HEK293 (cell line): ENCODE data around the gene TTC4.

Source experiments
- CTCF ChIA-PET: fragments of 350-600 bp; formaldehyde crosslinking; extraction: SDS; loops from one replicate; lab custom pipeline; 2021; ENCODE audit warnings: antibody characterized with exemption; lab: Yijun Ruan, JAX
- POLR2A ChIA-PET: fragments of 300-600 bp; formaldehyde crosslinking; extraction: SDS; loops from one replicate; lab custom pipeline; 2020; ENCODE audit warnings: antibody characterized with exemption, inconsistent platforms; lab: Yijun Ruan, JAX
- H3K27ac ChIP-seq: fragments of 200-500 bp; sonication (Bioruptor generic); 2 replicates; pipeline ENCODE4 v1.5.1; 2014; ENCODE audit warnings: low read depth, low read length, control low read depth, inconsistent platforms; ENCODE audit errors: extremely low read depth
- H3K36me3 ChIP-seq, 2 experiments: fragments of 200-500 bp in 1 of 2; sonication (Bioruptor generic) in 1 of 2; 1 replicate in 1 of 2; 2 replicates in 1 of 2; pipeline ENCODE4 v1.5.1; 2014 to 2017; ENCODE audit warnings: inconsistent platforms in 2 of 2, low read length in 2 of 2; ENCODE audit not compliant: control insufficient read depth in 2 of 2, insufficient read depth in 1 of 2
- H3K4me1 ChIP-seq: fragments of 200-500 bp; sonication (Bioruptor generic); 2 replicates; pipeline ENCODE4 v1.5.1; 2014; ENCODE audit warnings: mild to moderate bottlenecking, low read length, inconsistent platforms; ENCODE audit not compliant: control insufficient read depth, insufficient read depth
- H3K4me3 ChIP-seq: 2 replicates; pipeline ENCODE4 v1.5.1; 2011; ENCODE audit warnings: low read depth, mild to moderate bottlenecking, control low read depth, low read length, moderate library complexity
- H3K9me3 ChIP-seq: fragments of 200-500 bp; sonication (Bioruptor generic); 2 replicates; pipeline ENCODE4 v1.5.1; 2014; ENCODE audit warnings: low read depth, low read length, inconsistent platforms; ENCODE audit not compliant: control insufficient read depth, insufficient read depth
- KLF16 ChIP-seq: fragments of 450-650 bp; formaldehyde crosslinking; IDR thresholded peaks from 2 replicates; pipeline ENCODE4 v1.5.1; 2017; ENCODE audit warnings: missing biosample characterization, missing genetic modification characterization
- OSR2 ChIP-seq: fragments of 450-650 bp; formaldehyde crosslinking; IDR thresholded peaks from 2 replicates; pipeline ENCODE4 v1.5.1; 2016; ENCODE audit warnings: missing biosample characterization, missing genetic modification characterization
- RBAK ChIP-seq: fragments of 450-650 bp; formaldehyde crosslinking; IDR thresholded peaks from 2 replicates; pipeline ENCODE4 v1.5.1; 2016; ENCODE audit warnings: missing biosample characterization, missing genetic modification characterization
- ZBTB6 ChIP-seq: fragments of 450-650 bp; formaldehyde crosslinking; IDR thresholded peaks from 2 replicates; pipeline ENCODE4 v1.5.1; 2017; ENCODE audit warnings: missing biosample characterization, missing genetic modification characterization
- ZNF140 ChIP-seq: fragments of 450-650 bp; formaldehyde crosslinking; IDR thresholded peaks from 2 replicates; pipeline ENCODE4 v1.5.1; 2016; ENCODE audit warnings: missing biosample characterization, missing genetic modification characterization
- ZNF169 ChIP-seq: fragments of 450-650 bp; formaldehyde crosslinking; IDR thresholded peaks from 2 replicates; pipeline ENCODE4 v1.5.1; 2016; ENCODE audit warnings: missing biosample characterization, missing genetic modification characterization
- ZNF184 ChIP-seq: fragments of 450-650 bp; IDR thresholded peaks from 2 replicates; pipeline ENCODE4 v1.5.1; 2018; ENCODE audit warnings: missing biosample characterization, mild to moderate bottlenecking, missing genetic modification characterization
- ZNF202 ChIP-seq: fragments of 450-650 bp; formaldehyde crosslinking; IDR thresholded peaks from 2 replicates; pipeline ENCODE4 v1.5.1; 2016; ENCODE audit warnings: missing biosample characterization, missing genetic modification characterization, borderline replicate concordance
- ZNF24 ChIP-seq: fragments of 450-650 bp; formaldehyde crosslinking; IDR thresholded peaks from 2 replicates; pipeline ENCODE4 v1.5.1; 2016; ENCODE audit warnings: missing biosample characterization, missing genetic modification characterization
- ZNF280C ChIP-seq: fragments of 450-650 bp; formaldehyde crosslinking; IDR thresholded peaks from 2 replicates; pipeline ENCODE4 v1.5.1; 2016; ENCODE audit warnings: missing biosample characterization, missing genetic modification characterization
- ZNF335 ChIP-seq: fragments of 450-650 bp; formaldehyde crosslinking; conservative IDR thresholded peaks from 2 replicates; pipeline ENCODE4 v1.5.1; 2016; ENCODE audit warnings: missing biosample characterization, missing genetic modification characterization
- ZNF350 ChIP-seq: fragments of 450-650 bp; formaldehyde crosslinking; IDR thresholded peaks from 2 replicates; pipeline ENCODE4 v1.5.0; 2017; ENCODE audit warnings: missing biosample characterization, mild to moderate bottlenecking, missing genetic modification characterization
- ZNF391 ChIP-seq: fragments of 450-650 bp; formaldehyde crosslinking; IDR thresholded peaks from 2 replicates; pipeline ENCODE4 v1.5.1; 2016; ENCODE audit warnings: low read depth, missing biosample characterization, missing genetic modification characterization, borderline replicate concordance
- ZNF513 ChIP-seq: fragments of 450-650 bp; IDR thresholded peaks from 2 replicates; pipeline ENCODE4 v1.5.1; 2018; ENCODE audit warnings: missing biosample characterization, missing genetic modification characterization
- ZNF639 ChIP-seq: fragments of 450-650 bp; formaldehyde crosslinking; IDR thresholded peaks from 2 replicates; pipeline ENCODE4 v1.5.1; 2016; ENCODE audit warnings: missing biosample characterization, missing genetic modification characterization
- ZNF776 ChIP-seq: fragments of 450-650 bp; formaldehyde crosslinking; IDR thresholded peaks from 2 replicates; pipeline ENCODE4 v1.5.0; 2017; ENCODE audit warnings: missing biosample characterization, missing genetic modification characterization, borderline replicate concordance
- ZNF777 ChIP-seq: fragments of 450-650 bp; formaldehyde crosslinking; IDR thresholded peaks from 2 replicates; pipeline ENCODE4 v1.5.1; 2017; ENCODE audit warnings: missing biosample characterization, missing genetic modification characterization, borderline replicate concordance
- ZSCAN18 ChIP-seq: fragments of 450-650 bp; formaldehyde crosslinking; IDR thresholded peaks from 2 replicates; pipeline ENCODE4 v1.5.1; 2016; ENCODE audit warnings: missing biosample characterization, missing genetic modification characterization
- ZSCAN30 ChIP-seq: fragments of 450-650 bp; IDR thresholded peaks from 2 replicates; pipeline ENCODE4 v1.5.1; 2018; ENCODE audit warnings: missing biosample characterization, mild to moderate bottlenecking, missing genetic modification characterization, moderate library complexity
- ZSCAN5A ChIP-seq: fragments of 450-650 bp; formaldehyde crosslinking; IDR thresholded peaks from 2 replicates; pipeline ENCODE4 v1.5.1; 2016; ENCODE audit warnings: missing biosample characterization, missing genetic modification characterization

The TTC4 gene

GRCh38 chr1:54742282-54742681 is 26.6 kb downstream of the TTC4 start:
- no peak overlapping the region for H3K27ac ChIP-seq

More at GRCh38 chr1:54742282-54742681, 26.6 kb downstream of the TTC4 start:
- ChIA-PET CTCF (interaction anchor here (0.7 kb wide), 1 partner anchor 247 kb away, joined by 3 read pairs; no protein-coding TSS in a partner anchor), POLR2A (no interaction called here)
- H3K9me3 ChIP-seq: no peaks in the 10 kb centered on the region
- H3K4me3 ChIP-seq: no peak overlapping the region
- H3K36me3 ChIP-seq: peaks cover 16 to 72% of the 10 kb centered on the region in 2 experiments
- H3K4me1 ChIP-seq: no peaks in the 10 kb centered on the region
- TF ChIP-seq ZNF280C (tag by site-specific recombination) (no peak), ZNF513 (tag by site-specific recombination) (no peak), ZBTB6 (no peak), ZNF350 (tag by site-specific recombination) (no peak), ZNF639 (tag by site-specific recombination) (no peak), ZNF202 (tag by site-specific recombination) (no peak), ZSCAN5A (no peak), ZSCAN18 (tag by site-specific recombination) (no peak), KLF16 (tag by site-specific recombination) (no peak), ZNF169 (tag by site-specific recombination) (no peak), ZNF335 (tag by site-specific recombination) (no peak), ZNF184 (no peak), OSR2 (tag by site-specific recombination) (no peak), ZNF391 (no peak), RBAK (tag by site-specific recombination) (no peak), ZNF140 (tag by site-specific recombination) (no peak), ZNF776 (tag by site-specific recombination) (no peak), ZSCAN30 (tag by site-specific recombination) (no peak), ZNF24 (tag by site-specific recombination) (no peak), ZNF777 (no peak)
